K562 (cell line): Measurements from ENCODE around the gene DENND5B. TPM values are rescaled to one million over a fixed set of nuclear protein-coding genes. Genes with fewer than 3 reads are reported as not detected.

Source experiments
- ATAC-seq: fragments of 200-7000 bp; cut with Tn5 transposase; 3 replicates; pipeline ENCODE4 v1.9.1; 2020; ENCODE audit warnings: moderate library complexity
- BruUV-seq: library from RNA; stranded (reverse); fragments of 400-500 nt; replicated peaks from 2 replicates; lab custom pipeline; 2021; lab: Mats Ljungman, UMichigan
- CTCF ChIA-PET: fragments of 300-600 bp; formaldehyde crosslinking; extraction: SDS; loops from one replicate; lab custom pipeline; 2021; ENCODE audit warnings: low intra/inter-chr PET ratio; lab: Yijun Ruan, JAX
- POLR2A ChIA-PET: fragments of 300-600, 350-650 bp; sonication (Branson Sonifier 250); formaldehyde crosslinking; extraction: SDS; loops from one replicate; lab custom pipeline; 2021; ENCODE audit warnings: antibody characterized with exemption, inconsistent platforms; lab: Yijun Ruan, JAX
- DNase-seq, 4 experiments: peaks; one replicate each; pipeline versions ENCODE4 v3.0.0 to v3.0.0-alpha.2; 2011 to 2018; ENCODE audit warnings: low spot score in 3 of 4, mixed read lengths in 3 of 4; ENCODE audit errors: extremely low read depth in 1 of 4
- FAIRE-seq: peaks from 2 replicates; lab custom pipeline; 2011; peaks lifted over from hg19 to GRCh38; lab: Jason Lieb, UNC
- H2AFZ ChIP-seq: 2 replicates; pipeline ENCODE4 v1.6.0; 2011; ENCODE audit warnings: low read depth, low read length, control low read depth, inconsistent platforms
- H3K27ac ChIP-seq: fragments of 200-600 bp; 3 replicates; pipeline ENCODE4 v1.8.0; 2011; ENCODE audit warnings: low read depth, mild to moderate bottlenecking, control low read depth, inconsistent platforms, low read length, moderate library complexity, mixed read lengths; ENCODE audit errors: extremely low read depth
- H3K27me3 ChIP-seq, 2 experiments: fragments of 300-600 bp in 1 of 2; 2 replicates in 1 of 2; 3 replicates in 1 of 2; pipeline versions ENCODE4 v1.6.0 to v1.8.0; 2011; ENCODE audit warnings: inconsistent platforms in 2 of 2, low read length in 2 of 2, mild to moderate bottlenecking in 1 of 2, mixed read lengths in 1 of 2, moderate library complexity in 1 of 2; ENCODE audit not compliant: control insufficient read depth in 2 of 2, insufficient read depth in 2 of 2
- H3K36me3 ChIP-seq: fragments of 300-600 bp; 3 replicates; pipeline ENCODE4 v1.8.0; 2011; ENCODE audit warnings: mild to moderate bottlenecking, low read length, inconsistent platforms; ENCODE audit not compliant: control insufficient read depth, insufficient read depth
- H3K4me1 ChIP-seq, 2 experiments: fragments of 200-600 bp in 1 of 2; replicated peaks in 1 of 2; 2 replicates in 1 of 2; 3 replicates in 1 of 2; pipeline versions ENCODE4 v1.5.1 to v1.8.0; 2011; ENCODE audit warnings: inconsistent platforms in 2 of 2, low read length in 2 of 2, mild to moderate bottlenecking in 1 of 2, mixed read lengths in 1 of 2, moderate library complexity in 1 of 2; ENCODE audit not compliant: control insufficient read depth in 2 of 2, insufficient read depth in 2 of 2
- H3K4me2 ChIP-seq: 2 replicates; pipeline ENCODE4 v1.6.1; 2011; ENCODE audit warnings: low read length, control low read depth, inconsistent platforms, mixed read lengths; ENCODE audit not compliant: insufficient read depth
- H3K4me3 ChIP-seq: fragments of 200-600 bp; sonication (generic), shearing (Covaris generic); 2 replicates; pipeline ENCODE4 v1.5.1; 2016; ENCODE audit warnings: control low read depth, inconsistent platforms
- H3K79me2 ChIP-seq: fragments of 200-600 bp; 3 replicates; pipeline ENCODE4 v1.8.0; 2011; ENCODE audit warnings: low read length, inconsistent platforms; ENCODE audit not compliant: control insufficient read depth, insufficient read depth
- H3K9ac ChIP-seq, 2 experiments: 2 replicates each; pipeline versions ENCODE4 v1.6.0 to v1.6.1; 2011; ENCODE audit warnings: low read depth in 2 of 2, low read length in 2 of 2, control low read depth in 1 of 2, inconsistent platforms in 1 of 2, mild to moderate bottlenecking in 1 of 2, mixed read lengths in 1 of 2; ENCODE audit not compliant: insufficient read depth in 1 of 2
- H3K9me1 ChIP-seq: one replicate; pipeline ENCODE4 v1.6.0; 2011; ENCODE audit warnings: inconsistent platforms, mild to moderate bottlenecking, low read length, moderate library complexity; ENCODE audit not compliant: control insufficient read depth, insufficient read depth
- H3K9me3 ChIP-seq: replicated peaks from 2 replicates; pipeline ENCODE4 v1.5.1; 2011; ENCODE audit warnings: low read depth, low read length, inconsistent platforms; ENCODE audit not compliant: control insufficient read depth, insufficient read depth
- H4K20me1 ChIP-seq: replicated peaks from 2 replicates; pipeline ENCODE4 v1.6.1; 2011; ENCODE audit warnings: low read length, inconsistent platforms, mixed read lengths; ENCODE audit not compliant: control insufficient read depth, insufficient read depth
- ARID2 ChIP-seq: fragments of 450-650 bp; IDR thresholded peaks from 2 replicates; pipeline ENCODE4 v1.6.1; 2017; ENCODE audit warnings: antibody characterized with exemption, mild to moderate bottlenecking
- C11orf30 ChIP-seq: fragments of 450-650 bp; IDR thresholded peaks from 2 replicates; pipeline ENCODE4 v1.6.1; 2016; ENCODE audit warnings: low read depth, mild to moderate bottlenecking
- CTBP1 ChIP-seq: fragments of 450-650 bp; IDR thresholded peaks from 2 replicates; pipeline ENCODE4 v1.6.1; 2016; ENCODE audit warnings: borderline replicate concordance
- EHMT2 ChIP-seq: fragments of 450-650 bp; IDR thresholded peaks from 2 replicates; pipeline ENCODE4 v1.6.1; 2018; ENCODE audit warnings: antibody characterized with exemption
- GTF2B ChIP-seq: IDR thresholded peaks from 2 replicates; pipeline ENCODE4 v1.6.1; 2011; ENCODE audit not compliant: insufficient read length; ENCODE audit errors: extremely low read depth
- NFE2L1 ChIP-seq: fragments of 450-650 bp; IDR thresholded peaks from 2 replicates; pipeline ENCODE4 v1.6.1; 2016; ENCODE audit warnings: missing genetic modification characterization, low read depth, mild to moderate bottlenecking, missing compliant biosample characterization, moderate library complexity, borderline replicate concordance
- POLR2H ChIP-seq: IDR thresholded peaks from 2 replicates; pipeline ENCODE4 v1.6.1; 2016; ENCODE audit warnings: missing genetic modification characterization, low read depth, mild to moderate bottlenecking, control low read depth, missing compliant biosample characterization, moderate library complexity
- SOX6 ChIP-seq: fragments of 450-650 bp; IDR thresholded peaks from 2 replicates; pipeline ENCODE4 v1.6.1; 2014; ENCODE audit warnings: mild to moderate bottlenecking
- ZNF232 ChIP-seq: sonication (generic); formaldehyde crosslinking; IDR thresholded peaks from 2 replicates; pipeline ENCODE4 v1.8.0; 2022; ENCODE audit warnings: mild to moderate bottlenecking, missing genetic modification reagents
- ZNF316 ChIP-seq: fragments of 450-650 bp; IDR thresholded peaks from 2 replicates; pipeline ENCODE4 v1.6.1; 2016
- WGBS: fragments of 100-300 bp; shearing (Covaris generic); methylation state at CpG from one replicate; pipeline ENCODE4 v1.1.6; 2016; ENCODE audit warnings: low coverage, mixed read lengths; ENCODE audit not compliant: insufficient coverage; ENCODE audit errors: missing lambda C conversion rate; 5-methylcytosine and 5-hydroxymethylcytosine counted together
- in situ Hi-C: fragments of 300-500 bp; cut with MboI; formaldehyde crosslinking; loops from 4 replicates; pipeline ENCODE4 v1.15.0; 2018; ENCODE audit warnings: inconsistent platforms, mixed read lengths
- intact Hi-C: fragments of 100-400 bp; cut with micrococcal nuclease; formaldehyde crosslinking; loops from 2 replicates; pipeline ENCODE4 v1.14.2; 2022
- polyA plus RNA-seq, 8 experiments: library from polyadenylated mRNA; depleted of rRNA in 4 of 8; stranded (reverse) in 5 of 8; unstranded in 3 of 8; fragments of >200 nt; fragmentation: Nextera tagmentation in 2 of 8; fragmentation: Illumina TruSeq in 1 of 8; extraction: Ambion mirVana in 2 of 8; extraction: Trizol in 1 of 8; gene quantifications; 2 replicates each; pipeline versions ENCODE4 v1.2.1 to v1.2.3, GENCODE V29; 2011 to 2014; ENCODE audit warnings: inconsistent platforms in 1 of 8, missing spikeins in 1 of 8
- total RNA-seq, 7 experiments: library from RNA; depleted of rRNA in 6 of 7; stranded (reverse); fragments of >200 nt in 6 of 7; fragmentation: Illumina TruSeq in 2 of 7; extraction: Trizol in 2 of 7; gene quantifications; 2 replicates each; pipeline versions ENCODE4 v1.2.1 to v1.2.3, GENCODE V29; 2011 to 2021; ENCODE audit warnings: low replicate concordance in 1 of 7

DENND5B gene
- total and polyA plus RNA-seq, 9 of the 15 experiments (the other 6 are each of a cell fraction or from before 2014, with no cell fraction given) = 0.99 to 6.0 (median 3.6) TPM

GRCh38 chr12:31339831-31340622 is 250.9 kb downstream of the DENND5B start:
- no peaks in the 10 kb centered on the region for H4K20me1 ChIP-seq
- ATAC-seq (no peak), DNase-seq (no peak), FAIRE-seq (no peak)
- peaks cover 9 to 32% of the 10 kb centered on the region in 2 experiments for H3K27me3 ChIP-seq
- intact Hi-C loops (no loop called here), in situ Hi-C loops (no loop called here)
- H3K9ac ChIP-seq = no peak overlapping the region
- no peak overlapping the region for H3K27ac ChIP-seq
- no peaks in the 10 kb centered on the region; a peak in 1 of 5 replicates for H3K4me1 ChIP-seq
- H3K9me1 ChIP-seq = no peaks in the 10 kb centered on the region
- ChIA-PET POLR2A (no interaction called here), CTCF (no interaction called here)
- H3K4me2 ChIP-seq = no peak overlapping the region
- no peaks in the 10 kb centered on the region for H3K36me3 ChIP-seq
- TF ChIP-seq ZNF316 = peak; percentile 50
- TF ChIP-seq EHMT2 = no peak
- peak; percentile 39; the same call in 1 of the 2 replicates for TF ChIP-seq C11orf30
- no peak overlapping the region for H2AFZ ChIP-seq
- H3K9me3 ChIP-seq = no peaks in the 10 kb centered on the region; the same call in 1 of the 2 replicates
- no TSS peak for BruUV-seq
- H3K79me2 ChIP-seq = no peaks in the 10 kb centered on the region
- H3K4me3 ChIP-seq = no peak overlapping the region
- 7% methylated on average over 8 of the region's 10 CpGs for WGBS

- DNase-seq (no peak), ATAC-seq (no peak), FAIRE-seq (no peak)
- Histone ChIP-seq H3K27me3 (peaks cover 9 to 30% of the 10 kb centered on the region in 2 experiments), H3K27ac (no peak overlapping the region), H3K9ac (no peak overlapping the region), H3K4me2 (no peak overlapping the region), H4K20me1 (no peaks in the 10 kb centered on the region), H3K79me2 (no peaks in the 10 kb centered on the region), H2AFZ (no peak overlapping the region), H3K9me1 (no peaks in the 10 kb centered on the region), H3K4me3 (no peak overlapping the region), H3K9me3 (no peaks in the 10 kb centered on the region; the same call in 1 of the 2 replicates), H3K36me3 (no peaks in the 10 kb centered on the region), H3K4me1 (no peaks in the 10 kb centered on the region; a peak in 1 of 5 replicates)
- intact Hi-C loops (no loop called here), in situ Hi-C loops (no loop called here)
- POLR2A ChIA-PET = interaction anchor here (0.6 to 2.0 kb wide), 5 partner anchors 9 to 268 kb away, joined by 3 to 7 read pairs (median 5); partner anchors contain the start of gene SINHCAF
- CTCF ChIA-PET = no interaction called here
- 10% methylated on average over 4 of the region's 4 CpGs for WGBS
- BruUV-seq = no TSS peak
- TF ChIP-seq GTF2B (no peak), CTBP1 (no peak), POLR2H (tag) (no peak), ARID2 (no peak), NFE2L1 (tag) (no peak), ZNF232 (CRISPR knock-in tag) (no peak), SOX6 (no peak)
Measured at GRCh38 chr12:31337952-31338351, 253.0 kb downstream of the DENND5B start.
